ENCODE measurements around the gene EBF4. TPM values are rescaled to one million over a fixed set of nuclear protein-coding genes. Genes with fewer than 3 reads are reported as not detected.

The EBF4 gene
- total and polyA plus RNA-seq, 2 donors (not counting 1 experiment from before 2014, with no cell fraction given), result 0.81 to 5.0 TPM

DNA sequence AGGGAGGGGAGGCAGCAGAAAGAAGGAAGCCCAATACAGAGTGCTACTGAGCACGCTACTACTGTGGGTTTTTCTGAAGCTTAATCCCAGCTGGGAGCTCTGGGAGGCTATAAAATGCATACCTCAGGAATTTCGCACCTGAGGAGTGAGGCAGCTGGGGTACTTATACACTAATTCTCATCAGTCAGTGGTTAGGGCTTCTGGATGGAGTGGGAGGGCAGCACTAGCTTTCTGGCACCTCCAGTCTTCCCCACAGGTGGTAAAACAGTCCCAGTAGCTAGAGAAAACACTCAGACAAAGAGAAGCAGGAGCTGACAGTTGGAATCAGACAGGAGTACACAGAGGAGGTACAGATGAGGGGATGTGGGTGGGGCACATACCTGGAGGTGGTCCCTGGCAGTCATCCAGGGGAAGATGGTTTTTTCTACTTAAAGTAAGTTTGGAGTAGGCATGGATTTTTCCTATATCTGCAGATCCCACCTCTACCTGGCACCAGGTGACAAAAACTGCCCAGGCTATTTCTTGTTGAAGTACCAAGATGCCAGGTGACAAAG is 70.1 kb downstream of the EBF4 start:
- Mint-ChIP-seq H3K27ac (no peak overlapping the region), H3K4me3 (no peak overlapping the region), H3K27me3 (peaks cover 41% of the 10 kb centered on the region), H3K4me1 (no peaks in the 10 kb centered on the region), H3K9me3 (ENCODE audit: insufficient read depth) (no peaks in the 10 kb centered on the region)
- no peaks in the 10 kb centered on the region for H3K36me3 ChIP-seq (replicated peaks in 1 of 2; ENCODE audit: control extremely low read depth in 1 of 2, control insufficient read depth in 1 of 2, extremely low read depth in 1 of 2, insufficient read depth in 2 of 2, low read length in 1 of 2)
- H3K4me1 ChIP-seq (ENCODE audit: control insufficient read depth in 2 of 2, insufficient read depth in 2 of 2, low read length in 2 of 2), result no peaks in the 10 kb centered on the region
- intact Hi-C loops (cut with micrococcal nuclease), result no loop called here
- no peaks in the 10 kb centered on the region for H3K79me2 ChIP-seq (ENCODE audit: control insufficient read depth, insufficient read depth, low read length)
- H3K4me3 ChIP-seq (ENCODE audit: control extremely low read depth in 1 of 5, extremely low read depth in 1 of 5, insufficient read depth in 1 of 5, low read depth in 2 of 5, low read length in 4 of 5), result no peak overlapping the region
- ATAC-seq (ENCODE audit: low read depth) (no peak), DNase-seq (no peak)
- ChIA-PET CTCF (interaction anchor here (1.1 kb wide), 1 partner anchor 10 kb away, joined by 4 read pairs; no protein-coding TSS in a partner anchor), POLR2A (no interaction called here)
- TF ChIP-seq, protein P1, sequence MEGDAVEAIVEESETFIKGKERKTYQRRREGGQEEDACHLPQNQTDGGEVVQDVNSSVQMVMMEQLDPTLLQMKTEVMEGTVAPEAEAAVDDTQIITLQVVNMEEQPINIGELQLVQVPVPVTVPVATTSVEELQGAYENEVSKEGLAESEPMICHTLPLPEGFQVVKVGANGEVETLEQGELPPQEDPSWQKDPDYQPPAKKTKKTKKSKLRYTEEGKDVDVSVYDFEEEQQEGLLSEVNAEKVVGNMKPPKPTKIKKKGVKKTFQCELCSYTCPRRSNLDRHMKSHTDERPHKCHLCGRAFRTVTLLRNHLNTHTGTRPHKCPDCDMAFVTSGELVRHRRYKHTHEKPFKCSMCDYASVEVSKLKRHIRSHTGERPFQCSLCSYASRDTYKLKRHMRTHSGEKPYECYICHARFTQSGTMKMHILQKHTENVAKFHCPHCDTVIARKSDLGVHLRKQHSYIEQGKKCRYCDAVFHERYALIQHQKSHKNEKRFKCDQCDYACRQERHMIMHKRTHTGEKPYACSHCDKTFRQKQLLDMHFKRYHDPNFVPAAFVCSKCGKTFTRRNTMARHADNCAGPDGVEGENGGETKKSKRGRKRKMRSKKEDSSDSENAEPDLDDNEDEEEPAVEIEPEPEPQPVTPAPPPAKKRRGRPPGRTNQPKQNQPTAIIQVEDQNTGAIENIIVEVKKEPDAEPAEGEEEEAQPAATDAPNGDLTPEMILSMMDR (IDR thresholded peaks at IDR 0.05), result no peak
- TF ChIP-seq EZH2 (IDR thresholded peaks at IDR 0.05; ENCODE audit: borderline replicate concordance, insufficient read depth, low read depth, low read length, poor library complexity, severe bottlenecking), result no peak
- no peaks in the 10 kb centered on the region for H4K20me1 ChIP-seq (ENCODE audit: control insufficient read depth, insufficient read depth, low read length, poor library complexity, severe bottlenecking)
- H3K4me2 ChIP-seq (replicated peaks; ENCODE audit: low read depth, low read length, poor library complexity, severe bottlenecking), result no peak overlapping the region
- 100% methylated on average over 1 of the region's 2 CpGs for WGBS (ENCODE audit: insufficient coverage)
- no peak overlapping the region for H2AFZ ChIP-seq (ENCODE audit: insufficient read depth, low read depth, low read length, poor library complexity, severe bottlenecking)
- H3K9ac ChIP-seq (ENCODE audit: low read length), result no peak overlapping the region
- peaks cover 0 to 35% (median 4%) of the 10 kb centered on the region in 4 experiments for H3K27me3 ChIP-seq (replicated peaks in 1 of 4; ENCODE audit: control extremely low read depth in 1 of 4, control insufficient read depth in 3 of 4, insufficient read depth in 4 of 4, low read length in 3 of 4)
- H3K27ac ChIP-seq (ENCODE audit: low read length in 2 of 2), result no peak overlapping the region
- H3K9me3 ChIP-seq (ENCODE audit: control extremely low read depth in 1 of 3, control insufficient read depth in 2 of 3, insufficient read depth in 1 of 3, low read length in 2 of 3), result no peaks in the 10 kb centered on the region

DNA sequence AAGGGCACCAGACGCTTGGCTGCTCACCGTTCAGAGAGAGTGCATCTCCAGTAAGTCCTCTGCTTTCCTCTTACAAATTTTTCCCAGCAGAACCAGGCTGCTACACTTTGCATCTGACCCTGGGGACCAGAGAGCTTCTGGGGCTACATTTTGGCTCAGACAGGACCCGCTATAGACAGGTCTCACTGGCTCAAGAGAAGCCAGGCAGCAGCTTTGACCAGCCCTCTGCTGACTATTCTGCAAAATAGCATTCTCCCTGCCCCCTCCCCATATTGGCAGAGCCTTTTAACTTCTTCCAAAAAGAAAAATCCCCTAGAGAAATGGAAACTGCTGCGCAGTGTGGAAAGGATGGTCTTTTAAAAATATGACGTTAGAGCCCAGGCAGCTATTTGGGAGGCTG is 70.6 kb downstream of the EBF4 start:
- no peaks in the 10 kb centered on the region for H3K79me2 ChIP-seq (ENCODE audit: control insufficient read depth, insufficient read depth, low read length)
- CTCF ChIA-PET, result interaction anchor here (1.0 kb wide), 1 partner anchor 19 kb away, joined by 5 read pairs; no protein-coding TSS in a partner anchor
- POLR2A ChIA-PET, result no interaction called here
- H3K9me3 ChIP-seq (ENCODE audit: control extremely low read depth in 1 of 3, control insufficient read depth in 2 of 3, insufficient read depth in 1 of 3, low read length in 2 of 3), result no peaks in the 10 kb centered on the region
- H3K9me3 Mint-ChIP-seq (ENCODE audit: insufficient read depth), result no peaks in the 10 kb centered on the region
- H3K4me3 Mint-ChIP-seq, result no peak overlapping the region
- H3K4me1 ChIP-seq (ENCODE audit: control insufficient read depth in 2 of 2, insufficient read depth in 2 of 2, low read length in 2 of 2), result no peaks in the 10 kb centered on the region
- H3K4me3 ChIP-seq (ENCODE audit: control extremely low read depth in 1 of 5, extremely low read depth in 1 of 5, insufficient read depth in 1 of 5, low read depth in 2 of 5, low read length in 4 of 5), result no peak overlapping the region
- ATAC-seq (ENCODE audit: low read depth) (no peak), DNase-seq (no peak)
- peaks cover 40% of the 10 kb centered on the region for H3K27me3 Mint-ChIP-seq
- 89% methylated on average over 4 of the region's 5 CpGs for WGBS (ENCODE audit: insufficient coverage)
- no peak overlapping the region for H3K9ac ChIP-seq (ENCODE audit: low read length)
- no peak overlapping the region for H3K27ac Mint-ChIP-seq
- H3K4me1 Mint-ChIP-seq, result no peaks in the 10 kb centered on the region
- no peaks in the 10 kb centered on the region for H4K20me1 ChIP-seq (ENCODE audit: control insufficient read depth, insufficient read depth, low read length, poor library complexity, severe bottlenecking)
- no peak overlapping the region for H3K4me2 ChIP-seq (replicated peaks; ENCODE audit: low read depth, low read length, poor library complexity, severe bottlenecking)
- TF ChIP-seq, protein P1 (IDR thresholded peaks at IDR 0.05), result no peak
- no peak for TF ChIP-seq EZH2 (IDR thresholded peaks at IDR 0.05; ENCODE audit: borderline replicate concordance, insufficient read depth, low read depth, low read length, poor library complexity, severe bottlenecking)
- peaks cover 0 to 31% (median 3%) of the 10 kb centered on the region in 4 experiments for H3K27me3 ChIP-seq (replicated peaks in 1 of 4; ENCODE audit: control extremely low read depth in 1 of 4, control insufficient read depth in 3 of 4, insufficient read depth in 4 of 4, low read length in 3 of 4)
- no peaks in the 10 kb centered on the region for H3K36me3 ChIP-seq (replicated peaks in 1 of 2; ENCODE audit: control extremely low read depth in 1 of 2, control insufficient read depth in 1 of 2, extremely low read depth in 1 of 2, insufficient read depth in 2 of 2, low read length in 1 of 2)
- intact Hi-C loops (cut with micrococcal nuclease), result no loop called here
- no peak overlapping the region for H2AFZ ChIP-seq (ENCODE audit: insufficient read depth, low read depth, low read length, poor library complexity, severe bottlenecking)
- no peak overlapping the region for H3K27ac ChIP-seq (ENCODE audit: low read length in 2 of 2)
